ENCODE results near the gene PRKG1. TPM values are rescaled to one million over a fixed set of nuclear protein-coding genes. Genes with fewer than 3 reads are reported as not detected.

PRKG1 gene
- total RNA-seq, 1 donor from 2014 or later: 0.17 TPM

GRCh38 chr10:52074505-52075026 lies 1000.3 kb downstream of the PRKG1 start:
- no peak overlapping the region for H3K4me3 ChIP-seq (ENCODE audit: low read depth, low read length)
- no peak for DNase-seq (ENCODE audit: low read depth)
- no peak for TF ChIP-seq CTCF (conservative IDR thresholded peaks at IDR 0.05; ENCODE audit: low read depth, low read length)

GRCh38 chr10:52077814-52078213 lies 1003.5 kb downstream of the PRKG1 start:
- DNase-seq (ENCODE audit: low read depth): no peak
- no peak overlapping the region for H3K4me3 ChIP-seq (ENCODE audit: low read depth, low read length)
- TF ChIP-seq CTCF (conservative IDR thresholded peaks at IDR 0.05; ENCODE audit: low read depth, low read length): no peak

- H3K4me3 ChIP-seq (ENCODE audit: low read depth, low read length): no peak overlapping the region
- no peak for TF ChIP-seq CTCF (conservative IDR thresholded peaks at IDR 0.05; ENCODE audit: low read depth, low read length)
- DNase-seq (ENCODE audit: low read depth): no peak
These were observed 1004.2 kb downstream of the PRKG1 start for GRCh38 chr10:52078397-52078937.

GRCh38 chr10:52082307-52082706 lies 1008.0 kb downstream of the PRKG1 start:
- TF ChIP-seq CTCF (conservative IDR thresholded peaks at IDR 0.05; ENCODE audit: low read depth, low read length): no peak
- H3K4me3 ChIP-seq (ENCODE audit: low read depth, low read length): no peak overlapping the region

GRCh38 chr10:52083422-52083821 lies 1009.1 kb downstream of the PRKG1 start:
- no peak for TF ChIP-seq CTCF (conservative IDR thresholded peaks at IDR 0.05; ENCODE audit: low read depth, low read length)
- H3K4me3 ChIP-seq (ENCODE audit: low read depth, low read length): no peak overlapping the region
- no peak for DNase-seq (ENCODE audit: low read depth)

More at GRCh38 chr10:52082307-52082706, 1008.0 kb downstream of the PRKG1 start:
- no peak for DNase-seq (ENCODE audit: low read depth)

GRCh38 chr10:52092390-52092789 lies 1018.1 kb downstream of the PRKG1 start:
- DNase-seq (ENCODE audit: low read depth): no peak
- no peak overlapping the region for H3K4me3 ChIP-seq (ENCODE audit: low read depth, low read length)
- TF ChIP-seq CTCF (conservative IDR thresholded peaks at IDR 0.05; ENCODE audit: low read depth, low read length): no peak

- no peak overlapping the region for H3K4me3 ChIP-seq (ENCODE audit: low read depth, low read length)
- no peak for TF ChIP-seq CTCF (conservative IDR thresholded peaks at IDR 0.05; ENCODE audit: low read depth, low read length)
- no peak for DNase-seq (ENCODE audit: low read depth)
These were observed 1023.8 kb downstream of the PRKG1 start for GRCh38 chr10:52098130-52098529.

All from epithelial cell of proximal tubule (primary cell).